GM12878 (cell line): Measurements from ENCODE around the gene RERG. TPM values are rescaled to one million over a fixed set of nuclear protein-coding genes. Genes with fewer than 3 reads are reported as not detected.

Experiments
- ATAC-seq: fragments of 200-7000 bp; cut with Tn5 transposase; 3 replicates; pipeline ENCODE4 v1.9.1; 2020; ENCODE audit warnings: mild to moderate bottlenecking, moderate library complexity
- BruUV-seq: library from RNA; stranded (reverse); fragments of 400-500 nt; replicated peaks from 2 replicates; lab custom pipeline; 2021; lab: Mats Ljungman, UMichigan
- CTCF ChIA-PET: fragments of 300-600 bp; sonication (Branson Sonifier 250); formaldehyde crosslinking; extraction: SDS; loops from one replicate; lab custom pipeline; 2021; ENCODE audit warnings: inconsistent platforms; lab: Yijun Ruan, JAX
- POLR2A ChIA-PET: fragments of 350-600 bp; formaldehyde crosslinking; extraction: SDS; loops from one replicate; lab custom pipeline; 2021; ENCODE audit warnings: inconsistent platforms; lab: Charles Lee
- RAD21 ChIA-PET: fragments of 300-600 bp; sonication (Branson Sonifier 250); formaldehyde crosslinking; loops from one replicate; lab custom pipeline; 2023; ENCODE audit warnings: antibody characterized with exemption; ENCODE audit not compliant: unreplicated experiment; lab: Charles Lee
- SMC1A ChIA-PET: fragments of 300-600 bp; sonication (Branson Sonifier 250); formaldehyde crosslinking; loops from one replicate; lab custom pipeline; 2023; ENCODE audit not compliant: unreplicated experiment, uncharacterized antibody; lab: Charles Lee
- DNase-seq: peaks from one replicate; pipeline ENCODE4 v3.0.0-alpha.2; 2011; ENCODE audit warnings: low read depth, low spot score
- FAIRE-seq: peaks from 3 replicates; lab custom pipeline; 2011; peaks lifted over from hg19 to GRCh38; lab: Jason Lieb, UNC
- H2AFZ ChIP-seq: 2 replicates; pipeline ENCODE4 v1.6.0; 2011; ENCODE audit warnings: low read depth, low read length, control low read depth; ENCODE audit not compliant: control insufficient read depth
- H3K27ac ChIP-seq: 2 replicates; pipeline ENCODE4 v1.5.1; 2011; ENCODE audit warnings: control low read depth; ENCODE audit not compliant: control insufficient read depth, insufficient read depth
- H3K27me3 ChIP-seq, 2 experiments: replicated peaks in 1 of 2; 2 replicates each; pipeline versions ENCODE4 v1.6.0 to v1.6.1; 2011; ENCODE audit warnings: low read length in 1 of 2; ENCODE audit not compliant: control insufficient read depth in 2 of 2, insufficient read depth in 2 of 2
- H3K36me3 ChIP-seq, 2 experiments: 2 replicates each; pipeline ENCODE4 v1.5.1; 2011; ENCODE audit warnings: low read length in 1 of 2; ENCODE audit not compliant: control insufficient read depth in 2 of 2, insufficient read depth in 2 of 2
- H3K4me1 ChIP-seq: 2 replicates; pipeline ENCODE4 v1.6.1; 2011; ENCODE audit warnings: mild to moderate bottlenecking, low read length, moderate library complexity, mixed read lengths; ENCODE audit not compliant: control insufficient read depth, insufficient read depth
- H3K4me2 ChIP-seq: 2 replicates; pipeline ENCODE4 v1.6.0; 2011; ENCODE audit warnings: control low read depth; ENCODE audit not compliant: control insufficient read depth, insufficient read depth
- H3K4me3 ChIP-seq: fragments of 200-600 bp; sonication (generic); 2 replicates; pipeline ENCODE4 v1.5.1; 2016
- H3K79me2 ChIP-seq: 2 replicates; pipeline ENCODE4 v1.6.0; 2011; ENCODE audit warnings: low read length; ENCODE audit not compliant: control insufficient read depth, insufficient read depth
- H3K9ac ChIP-seq: 2 replicates; pipeline ENCODE4 v1.8.0; 2011; ENCODE audit warnings: low read length, control low read depth, mixed read lengths; ENCODE audit not compliant: control insufficient read depth, insufficient read depth
- H3K9me3 ChIP-seq: replicated peaks from 3 replicates; pipeline ENCODE4 v1.5.1; 2011; ENCODE audit warnings: mild to moderate bottlenecking, low read length; ENCODE audit not compliant: control insufficient read depth, insufficient read depth
- H4K20me1 ChIP-seq: 2 replicates; pipeline ENCODE4 v1.6.0; 2011; ENCODE audit not compliant: control insufficient read depth, insufficient read depth
- CBX3 ChIP-seq: fragments of 200-600 bp; sonication (generic); IDR thresholded peaks from 2 replicates; pipeline ENCODE4 v1.6.1; 2016; ENCODE audit warnings: low read depth, borderline replicate concordance
- CHD2 ChIP-seq: IDR thresholded peaks from 2 replicates; pipeline ENCODE4 v1.6.1; 2011; ENCODE audit warnings: low read depth, low read length, improper control_type of control experiment, borderline replicate concordance
- CREM ChIP-seq: IDR thresholded peaks from 2 replicates; pipeline ENCODE4 v1.6.1; 2014; ENCODE audit warnings: antibody characterized with exemption, low read depth
- ESRRA ChIP-seq: IDR thresholded peaks from 2 replicates; pipeline ENCODE4 v1.6.1; 2012; ENCODE audit warnings: mild to moderate bottlenecking, low read length, improper control_type of control experiment
- ETV6 ChIP-seq, 2 experiments: fragments of 450-650 bp in 1 of 2; IDR thresholded peaks in 1 of 2; conservative IDR thresholded peaks in 1 of 2; 2 replicates each; pipeline ENCODE4 v1.6.1; 2014; ENCODE audit warnings: antibody characterized with exemption in 1 of 2, borderline replicate concordance in 1 of 2, low read depth in 1 of 2, mild to moderate bottlenecking in 1 of 2, moderate library complexity in 1 of 2
- GABPA ChIP-seq: IDR thresholded peaks from 2 replicates; pipeline ENCODE4 v1.6.1; 2014; ENCODE audit warnings: antibody characterized with exemption, low read depth, mild to moderate bottlenecking, inconsistent platforms
- HDAC6 ChIP-seq: fragments of 200-600 bp; sonication (generic); IDR thresholded peaks from one replicate; pipeline ENCODE4 v1.8.0; 2017; ENCODE audit warnings: antibody characterized with exemption; ENCODE audit not compliant: unreplicated experiment
- HDGF ChIP-seq: fragments of 450-650 bp; IDR thresholded peaks from 2 replicates; pipeline ENCODE4 v1.6.1; 2016; ENCODE audit warnings: antibody characterized with exemption
- IRF5 ChIP-seq: fragments of 450-650 bp; IDR thresholded peaks from 2 replicates; pipeline ENCODE4 v1.6.1; 2017; ENCODE audit warnings: borderline replicate concordance
- KDM1A ChIP-seq: fragments of 200-600 bp; sonication (generic); IDR thresholded peaks from 2 replicates; pipeline ENCODE4 v1.6.1; 2016; ENCODE audit warnings: borderline replicate concordance
- MXI1 ChIP-seq: fragments of 150-350 bp; IDR thresholded peaks from 2 replicates; pipeline ENCODE4 v1.6.1; 2011; ENCODE audit warnings: low read depth, mild to moderate bottlenecking, inconsistent platforms, low read length, improper control_type of control experiment
- NKRF ChIP-seq: fragments of 450-650 bp; conservative IDR thresholded peaks from 2 replicates; pipeline ENCODE4 v1.6.1; 2017; ENCODE audit warnings: mild to moderate bottlenecking, moderate library complexity
- PML ChIP-seq: IDR thresholded peaks from 2 replicates; pipeline ENCODE4 v1.6.1; 2012; ENCODE audit warnings: low read length, inconsistent platforms
- RAD51 ChIP-seq: fragments of 450-650 bp; IDR thresholded peaks from 2 replicates; pipeline ENCODE4 v1.6.1; 2016; ENCODE audit warnings: moderate library complexity, mild to moderate bottlenecking, inconsistent platforms
- RFX5 ChIP-seq: IDR thresholded peaks from 2 replicates; pipeline ENCODE4 v1.6.1; 2011; ENCODE audit warnings: low read depth, low read length, improper control_type of control experiment
- SREBF1 ChIP-seq: IDR thresholded peaks from 2 replicates; pipeline ENCODE4 v1.6.1; 2012; ENCODE audit warnings: mild to moderate bottlenecking, low read length
- TARDBP ChIP-seq: IDR thresholded peaks from 2 replicates; pipeline ENCODE4 v1.6.1; 2016; ENCODE audit warnings: borderline replicate concordance
- YBX1 ChIP-seq: fragments of 450-650 bp; IDR thresholded peaks from 2 replicates; pipeline ENCODE4 v1.6.1; 2016; ENCODE audit warnings: antibody characterized with exemption
- ZNF384 ChIP-seq: IDR thresholded peaks from 2 replicates; pipeline ENCODE4 v1.6.1; 2012; ENCODE audit warnings: low read depth, mild to moderate bottlenecking, low read length, improper control_type of control experiment, borderline replicate concordance
- WGBS: methylation state at CpG from one replicate; pipeline ENCODE4 v1.1.6; 2016; ENCODE audit warnings: low lambda C conversion rate; ENCODE audit not compliant: insufficient replicate concordance, insufficient coverage; ENCODE audit errors: missing lambda C conversion rate; 5-methylcytosine and 5-hydroxymethylcytosine counted together
- in situ Hi-C: fragments of 300-500 bp; cut with MboI; formaldehyde crosslinking; loops from 9 replicates; pipeline ENCODE4 v1.14.3; 2018; ENCODE audit warnings: mixed read lengths
- intact Hi-C: fragments of 100-400 bp; cut with micrococcal nuclease; formaldehyde crosslinking; loops from one replicate; pipeline ENCODE4 v1.14.2; 2022; ENCODE audit not compliant: unreplicated experiment
- polyA plus RNA-seq, 11 experiments: library from polyadenylated mRNA; depleted of rRNA in 4 of 11; unstranded in 6 of 11; stranded (reverse) in 5 of 11; fragments of >200 nt; fragmentation: Nextera tagmentation in 4 of 11; fragmentation: Illumina TruSeq in 1 of 11; extraction: Ambion mirVana in 4 of 11; extraction: Trizol in 1 of 11; gene quantifications; 1 replicate in 1 of 11; 2 replicates in 10 of 11; pipeline versions ENCODE4 v1.2.1 to v1.2.3, GENCODE V29; 2011 to 2016; ENCODE audit warnings: inconsistent platforms in 2 of 11, missing spikeins in 2 of 11, low read depth in 1 of 11
- total RNA-seq, 4 experiments: library from RNA; depleted of rRNA in 3 of 4; stranded (reverse); fragments of >200 nt in 3 of 4; fragmentation: Illumina TruSeq in 1 of 4; extraction: Trizol in 1 of 4; gene quantifications; 2 replicates each; pipeline versions ENCODE4 v1.2.1 to v1.2.3, GENCODE V29; 2013 to 2021

Gene RERG
- total and polyA plus RNA-seq, 10 of the 15 experiments (the other 5 are each of a cell fraction or from before 2014, with no cell fraction given), result 0.03 to 5.3 (median 0.05) TPM; not detected in 5

GRCh38 chr12:15196221-15196620 is 25.0 kb downstream of the RERG start (continued):
- TF ChIP-seq IRF5 (no peak), CREM (no peak), RAD51 (no peak), NKRF (no peak)

- Histone ChIP-seq H3K9ac (no peak overlapping the region), H4K20me1 (no peaks in the 10 kb centered on the region), H3K36me3 (no peaks in the 10 kb centered on the region), H3K9me3 (no peaks in the 10 kb centered on the region), H3K79me2 (no peaks in the 10 kb centered on the region), H3K4me3 (no peak overlapping the region), H2AFZ (no peak overlapping the region)
- POLR2A ChIA-PET, result no interaction called here
- in situ Hi-C loops (no loop called here), intact Hi-C loops (no loop called here)
- CTCF ChIA-PET, result no interaction called here
- no peak for DNase-seq
- no TSS peak for BruUV-seq
- SMC1A ChIA-PET, result no interaction called here
- FAIRE-seq, result no peak
- TF ChIP-seq HDAC6 (no peak), MXI1 (no peak), PML (no peak), YBX1 (no peak), ZNF384 (no peak), ESRRA (no peak), GABPA (no peak), CHD2 (no peak), ETV6 (conservative IDR thresholded peaks at IDR 0.05 in 1 of 2, IDR thresholded peaks at IDR 0.05 in 1 of 2; ENCODE audit: borderline replicate concordance in 1 of 2, low read depth in 1 of 2) (no peak), TARDBP (no peak), RFX5 (no peak), KDM1A (no peak), SREBF1 (no peak), HDGF (no peak), CBX3 (no peak)
- TF ChIP-seq, all 136 proteins: peak for 0
- H3K4me2 ChIP-seq, result no peak overlapping the region
- no peaks in the 10 kb centered on the region for H3K27me3 ChIP-seq
- H3K4me1 ChIP-seq, result no peaks in the 10 kb centered on the region
- WGBS, result 13% methylated on average over 6 of the region's 6 CpGs
- RAD21 ChIA-PET, result no interaction called here
- ATAC-seq, result no peak
- no peak overlapping the region for H3K27ac ChIP-seq
Observed at GRCh38 chr12:15194456-15195368, 26.5 kb downstream of the RERG start.
